ENCODE data around the gene CERS2. TPM values are rescaled to one million over a fixed set of nuclear protein-coding genes. Genes with fewer than 3 reads are reported as not detected.

CERS2 gene
- total and polyA plus RNA-seq, 4 donors, result 212 to 346 (median 278) TPM

DNA sequence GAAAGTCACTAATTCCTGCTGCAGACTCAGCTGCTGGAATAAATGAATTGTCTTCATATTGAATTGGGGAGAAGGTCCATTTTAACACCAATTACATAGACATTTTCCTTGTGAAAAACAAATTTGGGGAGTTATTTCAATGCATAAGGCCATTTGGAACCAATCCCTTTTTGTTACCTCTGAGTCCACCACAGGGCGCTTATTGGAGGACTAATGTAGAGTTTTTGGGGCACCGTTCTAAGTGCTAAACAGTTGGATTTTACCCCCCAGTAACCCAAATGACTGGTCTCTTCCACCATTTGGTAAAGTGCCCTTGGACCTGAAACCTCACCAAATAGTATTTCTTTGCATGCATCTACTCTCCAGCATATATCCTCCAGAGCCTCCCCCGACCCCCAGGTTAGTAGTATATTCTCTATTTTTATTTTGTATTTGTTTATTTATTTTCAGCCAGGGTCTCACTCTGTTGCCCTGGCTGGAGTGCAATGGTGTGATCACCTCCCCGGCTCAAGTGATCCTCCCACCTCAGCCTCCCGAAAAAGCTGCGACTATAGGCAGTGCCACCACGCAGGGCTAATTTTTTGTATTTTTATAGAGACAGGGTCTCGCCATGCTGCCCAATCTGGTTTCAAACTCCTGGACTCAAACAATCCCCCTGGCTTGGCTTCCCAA, 35.2 kb upstream of the CERS2 start:
- 96% methylated on average over 8 of the region's 8 CpGs for WGBS
- H3K9ac ChIP-seq (ENCODE audit: low read depth in 1 of 2, low read length in 2 of 2), result peak overlapping the region in 1 of 2 donors; percentile 95
- H3K27me3 ChIP-seq (ENCODE audit: control insufficient read depth in 4 of 4, insufficient read depth in 4 of 4, low read length in 3 of 4), result no peaks in the 10 kb centered on the region
- no peak for DNase-seq (ENCODE audit: low spot score)
- no peaks in the 10 kb centered on the region for H3K9me3 ChIP-seq (ENCODE audit: control insufficient read depth in 4 of 4, low read length in 3 of 4)
- H3K27ac ChIP-seq (ENCODE audit: low read depth in 1 of 2, low read length in 2 of 2), result peak overlapping the region in 1 of 2 donors; percentile 84
- H3K36me3 ChIP-seq (ENCODE audit: control insufficient read depth in 4 of 4, insufficient read depth in 3 of 4, low read depth in 1 of 4, low read length in 3 of 4), result no peaks in the 10 kb centered on the region
- H3K4me1 ChIP-seq (ENCODE audit: control insufficient read depth in 4 of 4, insufficient read depth in 4 of 4, low read length in 3 of 4), result peaks cover 17 to 75% (median 60%) of the 10 kb centered on the region in 4 donors
- TF ChIP-seq HNF4A (conservative IDR thresholded peaks at IDR 0.05) (no peak), SP1 (IDR thresholded peaks at IDR 0.05) (no peak), HNF4G (IDR thresholded peaks at IDR 0.05) (no peak), EGR1 (IDR thresholded peaks at IDR 0.05; ENCODE audit: low read depth in 2 of 2) (no peak), TAF1 (conservative IDR thresholded peaks at IDR 0.05) (no peak), NR2F2 (IDR thresholded peaks at IDR 0.05) (no peak), RAD21 (IDR thresholded peaks at IDR 0.05) (no peak), RXRA (IDR thresholded peaks at IDR 0.05) (no peak)
- TF ChIP-seq, protein P1, sequence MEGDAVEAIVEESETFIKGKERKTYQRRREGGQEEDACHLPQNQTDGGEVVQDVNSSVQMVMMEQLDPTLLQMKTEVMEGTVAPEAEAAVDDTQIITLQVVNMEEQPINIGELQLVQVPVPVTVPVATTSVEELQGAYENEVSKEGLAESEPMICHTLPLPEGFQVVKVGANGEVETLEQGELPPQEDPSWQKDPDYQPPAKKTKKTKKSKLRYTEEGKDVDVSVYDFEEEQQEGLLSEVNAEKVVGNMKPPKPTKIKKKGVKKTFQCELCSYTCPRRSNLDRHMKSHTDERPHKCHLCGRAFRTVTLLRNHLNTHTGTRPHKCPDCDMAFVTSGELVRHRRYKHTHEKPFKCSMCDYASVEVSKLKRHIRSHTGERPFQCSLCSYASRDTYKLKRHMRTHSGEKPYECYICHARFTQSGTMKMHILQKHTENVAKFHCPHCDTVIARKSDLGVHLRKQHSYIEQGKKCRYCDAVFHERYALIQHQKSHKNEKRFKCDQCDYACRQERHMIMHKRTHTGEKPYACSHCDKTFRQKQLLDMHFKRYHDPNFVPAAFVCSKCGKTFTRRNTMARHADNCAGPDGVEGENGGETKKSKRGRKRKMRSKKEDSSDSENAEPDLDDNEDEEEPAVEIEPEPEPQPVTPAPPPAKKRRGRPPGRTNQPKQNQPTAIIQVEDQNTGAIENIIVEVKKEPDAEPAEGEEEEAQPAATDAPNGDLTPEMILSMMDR (IDR thresholded peaks at IDR 0.05; ENCODE audit: low read depth, low read length, missing input control), result no peak
- TF ChIP-seq, protein P2, sequence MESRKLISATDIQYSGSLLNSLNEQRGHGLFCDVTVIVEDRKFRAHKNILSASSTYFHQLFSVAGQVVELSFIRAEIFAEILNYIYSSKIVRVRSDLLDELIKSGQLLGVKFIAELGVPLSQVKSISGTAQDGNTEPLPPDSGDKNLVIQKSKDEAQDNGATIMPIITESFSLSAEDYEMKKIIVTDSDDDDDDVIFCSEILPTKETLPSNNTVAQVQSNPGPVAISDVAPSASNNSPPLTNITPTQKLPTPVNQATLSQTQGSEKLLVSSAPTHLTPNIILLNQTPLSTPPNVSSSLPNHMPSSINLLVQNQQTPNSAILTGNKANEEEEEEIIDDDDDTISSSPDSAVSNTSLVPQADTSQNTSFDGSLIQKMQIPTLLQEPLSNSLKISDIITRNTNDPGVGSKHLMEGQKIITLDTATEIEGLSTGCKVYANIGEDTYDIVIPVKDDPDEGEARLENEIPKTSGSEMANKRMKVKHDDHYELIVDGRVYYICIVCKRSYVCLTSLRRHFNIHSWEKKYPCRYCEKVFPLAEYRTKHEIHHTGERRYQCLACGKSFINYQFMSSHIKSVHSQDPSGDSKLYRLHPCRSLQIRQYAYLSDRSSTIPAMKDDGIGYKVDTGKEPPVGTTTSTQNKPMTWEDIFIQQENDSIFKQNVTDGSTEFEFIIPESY (IDR thresholded peaks at IDR 0.05), result no peak
- peak overlapping the region in 1 of 3 donors; percentile 53 for H3K4me3 ChIP-seq (ENCODE audit: low read depth in 1 of 3, low read length in 3 of 3)

DNA sequence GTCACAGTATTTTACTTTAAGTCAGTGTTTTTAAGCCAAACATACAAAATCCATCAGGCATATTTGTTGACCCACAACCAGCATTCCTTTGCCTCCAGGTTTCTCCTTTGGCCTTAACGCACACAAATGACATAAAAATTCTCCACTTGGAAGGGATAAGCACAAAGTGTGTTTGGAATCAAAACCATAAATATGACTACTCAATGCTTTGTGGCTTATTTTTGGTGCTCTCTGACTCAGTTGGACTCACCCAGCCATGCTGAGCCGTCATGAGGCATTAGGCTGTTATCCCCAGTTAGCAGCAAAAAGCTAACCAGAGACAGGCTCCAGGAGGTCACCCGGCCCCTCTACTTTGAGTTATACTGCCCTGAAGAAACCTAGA, 34.6 kb upstream of the CERS2 start:
- Histone ChIP-seq H3K36me3 (ENCODE audit: control insufficient read depth in 4 of 4, insufficient read depth in 3 of 4, low read depth in 1 of 4, low read length in 3 of 4) (no peaks in the 10 kb centered on the region), H3K4me1 (ENCODE audit: control insufficient read depth in 4 of 4, insufficient read depth in 4 of 4, low read length in 3 of 4) (peaks cover 18 to 75% (median 62%) of the 10 kb centered on the region in 4 donors), H3K4me3 (ENCODE audit: low read depth in 1 of 3, low read length in 3 of 3) (peak overlapping the region; percentile 53 to 78 (median 76)), H3K27ac (ENCODE audit: low read depth in 1 of 2, low read length in 2 of 2) (peak overlapping the region; percentile 84), H3K9me3 (ENCODE audit: control insufficient read depth in 4 of 4, low read length in 3 of 4) (no peaks in the 10 kb centered on the region), H3K27me3 (ENCODE audit: control insufficient read depth in 4 of 4, insufficient read depth in 4 of 4, low read length in 3 of 4) (no peaks in the 10 kb centered on the region), H3K9ac (ENCODE audit: low read depth in 1 of 2, low read length in 2 of 2) (peak overlapping the region; percentile 42 to 95)
- WGBS, result 33% methylated on average over 3 of the region's 3 CpGs
- no peak for DNase-seq (ENCODE audit: low spot score)
- TF ChIP-seq GABPA (IDR thresholded peaks at IDR 0.05 in 1 of 2, conservative IDR thresholded peaks at IDR 0.05 in 1 of 2) (no peak), NR2F2 (IDR thresholded peaks at IDR 0.05) (no peak), RAD21 (IDR thresholded peaks at IDR 0.05) (no peak), YY1 (IDR thresholded peaks at IDR 0.05) (no peak), HNF4G (IDR thresholded peaks at IDR 0.05) (no peak), FOXA2 (IDR thresholded peaks at IDR 0.05) (no peak), FOXA1 (IDR thresholded peaks at IDR 0.05) (no peak), TAF1 (conservative IDR thresholded peaks at IDR 0.05) (no peak), HNF4A (conservative IDR thresholded peaks at IDR 0.05) (no peak), RXRA (IDR thresholded peaks at IDR 0.05) (no peak)
- TF ChIP-seq, protein P3, sequence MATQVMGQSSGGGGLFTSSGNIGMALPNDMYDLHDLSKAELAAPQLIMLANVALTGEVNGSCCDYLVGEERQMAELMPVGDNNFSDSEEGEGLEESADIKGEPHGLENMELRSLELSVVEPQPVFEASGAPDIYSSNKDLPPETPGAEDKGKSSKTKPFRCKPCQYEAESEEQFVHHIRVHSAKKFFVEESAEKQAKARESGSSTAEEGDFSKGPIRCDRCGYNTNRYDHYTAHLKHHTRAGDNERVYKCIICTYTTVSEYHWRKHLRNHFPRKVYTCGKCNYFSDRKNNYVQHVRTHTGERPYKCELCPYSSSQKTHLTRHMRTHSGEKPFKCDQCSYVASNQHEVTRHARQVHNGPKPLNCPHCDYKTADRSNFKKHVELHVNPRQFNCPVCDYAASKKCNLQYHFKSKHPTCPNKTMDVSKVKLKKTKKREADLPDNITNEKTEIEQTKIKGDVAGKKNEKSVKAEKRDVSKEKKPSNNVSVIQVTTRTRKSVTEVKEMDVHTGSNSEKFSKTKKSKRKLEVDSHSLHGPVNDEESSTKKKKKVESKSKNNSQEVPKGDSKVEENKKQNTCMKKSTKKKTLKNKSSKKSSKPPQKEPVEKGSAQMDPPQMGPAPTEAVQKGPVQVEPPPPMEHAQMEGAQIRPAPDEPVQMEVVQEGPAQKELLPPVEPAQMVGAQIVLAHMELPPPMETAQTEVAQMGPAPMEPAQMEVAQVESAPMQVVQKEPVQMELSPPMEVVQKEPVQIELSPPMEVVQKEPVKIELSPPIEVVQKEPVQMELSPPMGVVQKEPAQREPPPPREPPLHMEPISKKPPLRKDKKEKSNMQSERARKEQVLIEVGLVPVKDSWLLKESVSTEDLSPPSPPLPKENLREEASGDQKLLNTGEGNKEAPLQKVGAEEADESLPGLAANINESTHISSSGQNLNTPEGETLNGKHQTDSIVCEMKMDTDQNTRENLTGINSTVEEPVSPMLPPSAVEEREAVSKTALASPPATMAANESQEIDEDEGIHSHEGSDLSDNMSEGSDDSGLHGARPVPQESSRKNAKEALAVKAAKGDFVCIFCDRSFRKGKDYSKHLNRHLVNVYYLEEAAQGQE (IDR thresholded peaks at IDR 0.05), result no peak
- TF ChIP-seq, protein P4, sequence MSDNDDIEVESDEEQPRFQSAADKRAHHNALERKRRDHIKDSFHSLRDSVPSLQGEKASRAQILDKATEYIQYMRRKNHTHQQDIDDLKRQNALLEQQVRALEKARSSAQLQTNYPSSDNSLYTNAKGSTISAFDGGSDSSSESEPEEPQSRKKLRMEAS (IDR thresholded peaks at IDR 0.05), result no peak
- TF ChIP-seq, protein P1 (IDR thresholded peaks at IDR 0.05; ENCODE audit: low read depth, low read length, missing input control), result no peak

Data from liver (tissue), 9 donors.